A673 (cell line): ENCODE measurements around the gene APC.

Source experiments
- CTCF ChIP-seq: fragments of 300-800, 200-600 bp; sonication (generic); conservative IDR thresholded peaks from 2 replicates; pipeline ENCODE4 v1.5.1; 2017; ENCODE audit warnings: low read depth, mild to moderate bottlenecking, antibody characterized with exemption, low read length, moderate library complexity, mixed read lengths
- EZH2 ChIP-seq: fragments of 200-600 bp; sonication (generic); IDR thresholded peaks from 2 replicates; pipeline ENCODE4 v1.6.1; 2017; ENCODE audit warnings: borderline replicate concordance, low read depth, mild to moderate bottlenecking, mixed read lengths, antibody characterized with exemption, low read length; ENCODE audit not compliant: poor library complexity, severe bottlenecking

- no peak for TF ChIP-seq CTCF
- TF ChIP-seq EZH2: no peak
These were observed 39.9 kb upstream of the APC start for GRCh38 chr5:112697833-112698232.
